Head of caudate nucleus (tissue), 42 donors: ENCODE data around the gene SGCD.

ENCODE experiments used
- DNase-seq, 42 donors: peaks; one replicate each; pipeline versions ENCODE4 v3.0.0 to v3.0.0-alpha.2; 2020 to 2021; ENCODE audit warnings: mixed read lengths in 7 of 42
- intact Hi-C: fragments of 100-400 bp; cut with DNase I; formaldehyde crosslinking; loops from one replicate; pipeline ENCODE4 v1.15.0; 2022

Gene SGCD

GRCh38 chr5:156694598-156694997 lies 367.6 kb downstream of the SGCD start:
- no peak for DNase-seq
- intact Hi-C loops = no loop called here

- DNase-seq = no peak
- intact Hi-C loops = no loop called here
Measured at GRCh38 chr5:156695774-156696173, 368.8 kb downstream of the SGCD start.

GRCh38 chr5:156698323-156698722 lies 371.4 kb downstream of the SGCD start:
- no peak for DNase-seq
- intact Hi-C loops = no loop called here

- intact Hi-C loops = no loop called here
- DNase-seq = no peak
Measured at GRCh38 chr5:156699147-156699546, 372.2 kb downstream of the SGCD start.

- intact Hi-C loops = no loop called here
- DNase-seq = no peak
Measured at GRCh38 chr5:156704139-156704538, 377.2 kb downstream of the SGCD start.

- intact Hi-C loops = no loop called here
Measured at GRCh38 chr5:156706631-156707030, 379.7 kb downstream of the SGCD start.

GRCh38 chr5:156707750-156708149 lies 380.8 kb downstream of the SGCD start:
- intact Hi-C loops = no loop called here
- DNase-seq = no peak

More at GRCh38 chr5:156706631-156707030, 379.7 kb downstream of the SGCD start:
- DNase-seq = no peak

- intact Hi-C loops = no loop called here
- DNase-seq = peak in 1 of 42 donors; percentile 42
Measured at GRCh38 chr5:156715287-156715686, 388.3 kb downstream of the SGCD start.

GRCh38 chr5:156716591-156717380 lies 389.8 kb downstream of the SGCD start:
- intact Hi-C loops = no loop called here
- DNase-seq = no peak

GRCh38 chr5:156718985-156719384 lies 392.0 kb downstream of the SGCD start:
- intact Hi-C loops = no loop called here
- DNase-seq = no peak

GRCh38 chr5:156722358-156722757 lies 395.4 kb downstream of the SGCD start:
- intact Hi-C loops = no loop called here
- no peak for DNase-seq

GRCh38 chr5:156735477-156735876 lies 408.5 kb downstream of the SGCD start:
- intact Hi-C loops = no loop called here
- DNase-seq = no peak

- DNase-seq = no peak
- intact Hi-C loops = no loop called here
Measured at GRCh38 chr5:156741516-156741915, 414.6 kb downstream of the SGCD start.

- no peak for DNase-seq
- intact Hi-C loops = no loop called here
Measured at GRCh38 chr5:156753846-156754245, 426.9 kb downstream of the SGCD start.

GRCh38 chr5:156755421-156756087 lies 428.6 kb downstream of the SGCD start:
- intact Hi-C loops = no loop called here
- DNase-seq = no peak

- DNase-seq = peak in 1 of 42 donors; percentile 16
- intact Hi-C loops = no loop called here
Measured at GRCh38 chr5:156758011-156758791, 431.2 kb downstream of the SGCD start.

- no peak for DNase-seq
- intact Hi-C loops = no loop called here
Measured at GRCh38 chr5:156759156-156759555, 432.2 kb downstream of the SGCD start.

GRCh38 chr5:156762771-156763170 lies 435.8 kb downstream of the SGCD start:
- intact Hi-C loops = no loop called here
- DNase-seq = no peak

GRCh38 chr5:156764176-156764971 lies 437.4 kb downstream of the SGCD start:
- DNase-seq = no peak
- intact Hi-C loops = no loop called here
